Neural progenitor cell (in vitro differentiated cells): ENCODE measurements around the gene SCN2B. TPM values are rescaled to one million over a fixed set of nuclear protein-coding genes. Genes with fewer than 3 reads are reported as not detected.

ENCODE experiments used
- DNase-seq: peaks from one replicate; pipeline ENCODE4 v3.0.0-alpha.2; 2016; ENCODE audit warnings: low spot score
- H2AFZ ChIP-seq: fragments of 200-600 bp; sonication (generic); replicated peaks from 2 replicates; pipeline ENCODE4 v1.6.1; 2016; ENCODE audit warnings: antibody characterized with exemption
- H3F3A ChIP-seq: fragments of 200-600 bp; sonication (generic); 2 replicates; pipeline ENCODE4 v1.6.1; 2016; ENCODE audit warnings: antibody characterized with exemption, low read depth
- H3K27ac ChIP-seq: fragments of 200-600 bp; sonication (generic); 2 replicates; pipeline ENCODE4 v1.5.1; 2016; ENCODE audit warnings: mild to moderate bottlenecking
- H3K27me3 ChIP-seq: fragments of 200-600 bp; sonication (generic); 2 replicates; pipeline ENCODE4 v1.6.1; 2016; ENCODE audit warnings: mild to moderate bottlenecking, moderate library complexity
- H3K36me3 ChIP-seq: fragments of 200-600 bp; sonication (generic); 2 replicates; pipeline ENCODE4 v1.5.1; 2016
- H3K4me1 ChIP-seq: fragments of 200-600 bp; sonication (generic); 2 replicates; pipeline ENCODE4 v1.6.1; 2016; ENCODE audit warnings: mixed run types
- H3K4me2 ChIP-seq: fragments of 200-600 bp; sonication (generic); 2 replicates; pipeline ENCODE4 v1.6.1; 2016
- H3K4me3 ChIP-seq: fragments of 200-600 bp; sonication (generic); 2 replicates; pipeline ENCODE4 v1.5.1; 2016
- H3K79me2 ChIP-seq: fragments of 200-600 bp; sonication (generic); 2 replicates; pipeline ENCODE4 v1.6.1; 2016; ENCODE audit warnings: low read depth
- H3K9ac ChIP-seq: fragments of 200-600 bp; sonication (generic); 2 replicates; pipeline ENCODE4 v1.6.1; 2016
- H3K9me3 ChIP-seq: fragments of 200-600 bp; sonication (generic); 2 replicates; pipeline ENCODE4 v1.5.1; 2016; ENCODE audit warnings: low read depth
- H4K20me1 ChIP-seq: fragments of 200-600 bp; sonication (generic); 2 replicates; pipeline ENCODE4 v1.6.1; 2016; ENCODE audit warnings: low read depth
- H3K27ac Mint-ChIP-seq: 3 replicates; pipeline ENCODE4 v1.8.0; 2021; ENCODE audit warnings: mixed read lengths
- H3K27me3 Mint-ChIP-seq: 2 replicates; pipeline ENCODE4 v1.8.0; 2022; ENCODE audit warnings: low read depth, mild to moderate bottlenecking, inconsistent platforms, moderate library complexity, mixed read lengths; ENCODE audit not compliant: insufficient read depth
- H3K36me3 Mint-ChIP-seq: 3 replicates; pipeline ENCODE4 v1.8.0; 2021; ENCODE audit warnings: mixed read lengths
- H3K4me1 Mint-ChIP-seq: 3 replicates; pipeline ENCODE4 v1.8.0; 2021; ENCODE audit warnings: mixed read lengths
- H3K4me3 Mint-ChIP-seq: 3 replicates; pipeline ENCODE4 v1.8.0; 2021; ENCODE audit warnings: mild to moderate bottlenecking, moderate library complexity, mixed read lengths
- H3K9me3 Mint-ChIP-seq: 3 replicates; pipeline ENCODE4 v1.8.0; 2020; ENCODE audit warnings: mixed read lengths
- CTCF ChIP-seq: fragments of 200-600 bp; sonication (generic); IDR thresholded peaks from 2 replicates; pipeline ENCODE4 v1.5.1; 2017; ENCODE audit warnings: antibody characterized with exemption, mild to moderate bottlenecking
- EZH2 ChIP-seq: fragments of 200-600 bp; sonication (generic); IDR thresholded peaks from 2 replicates; pipeline ENCODE4 v1.6.1; 2017; ENCODE audit warnings: antibody characterized with exemption, mild to moderate bottlenecking, moderate library complexity
- EZH2phosphoT487 ChIP-seq: fragments of 200-600 bp; sonication (generic); IDR thresholded peaks from 2 replicates; pipeline ENCODE4 v1.6.1; 2017; ENCODE audit warnings: antibody characterized with exemption
- total RNA-seq: library from RNA; depleted of rRNA; stranded (reverse); fragments of >200 nt; gene quantifications from 2 replicates; pipeline ENCODE4 v1.2.3, GENCODE V29; 2015; ENCODE audit warnings: low replicate concordance

Gene SCN2B
- total RNA-seq, 1 donor from 2014 or later = 0.15 TPM

- peak; percentile 93 for DNase-seq
- Mint-ChIP-seq H3K36me3 (no peaks in the 10 kb centered on the region), H3K4me3 (peak within 1 kb of the TSS; percentile 83), H3K4me1 (peaks cover 24% of the 10 kb centered on the region), H3K9me3 (peaks cover 2% of the 10 kb centered on the region), H3K27me3 (peaks cover 86% of the 10 kb centered on the region), H3K27ac (no peak within 1 kb of the TSS)
- H3K4me2 ChIP-seq = peak within 1 kb of the TSS; percentile 99
- peak within 1 kb of the TSS; percentile 83 for H3K4me3 ChIP-seq
- no peak within 1 kb of the TSS for H3K9ac ChIP-seq
- H3F3A ChIP-seq = peaks cover 29% of the 10 kb centered on the region
- H3K36me3 ChIP-seq = no peaks in the 10 kb centered on the region
- peak within 1 kb of the TSS; percentile 98 for H2AFZ ChIP-seq
- H4K20me1 ChIP-seq = no peaks in the 10 kb centered on the region
- H3K27ac ChIP-seq = no peak within 1 kb of the TSS
- TF ChIP-seq CTCF (no peak), EZH2 (peak; percentile 74), EZH2phosphoT487 (peak; percentile 66)
- H3K27me3 ChIP-seq = peaks cover 100% of the 10 kb centered on the region
- H3K4me1 ChIP-seq = peaks cover 44% of the 10 kb centered on the region
- H3K79me2 ChIP-seq = no peaks in the 10 kb centered on the region
- H3K9me3 ChIP-seq = no peaks in the 10 kb centered on the region
These were observed 23.6 kb downstream of the SCN2B start, which contains the start of gene SCN4B for GRCh38 chr11:118152552-118153471. Gene SCN4B, minus strand, starts transcription at chr11:118152823. Its CDS starts 150 bp downstream, at chr11:118152673.

- no peaks in the 10 kb centered on the region for H3K9me3 ChIP-seq
- H3K79me2 ChIP-seq = no peaks in the 10 kb centered on the region
- peak overlapping the region; percentile 99 for H3K4me2 ChIP-seq
- H3F3A ChIP-seq = peaks cover 27% of the 10 kb centered on the region
- peaks cover 2% of the 10 kb centered on the region for H3K9me3 Mint-ChIP-seq
- H3K36me3 Mint-ChIP-seq = no peaks in the 10 kb centered on the region
- H4K20me1 ChIP-seq = no peaks in the 10 kb centered on the region
- H3K27me3 ChIP-seq = peaks cover 100% of the 10 kb centered on the region
- H3K27ac Mint-ChIP-seq = no peak overlapping the region
- no peak for DNase-seq
- H3K36me3 ChIP-seq = no peaks in the 10 kb centered on the region
- TF ChIP-seq EZH2 (no peak), CTCF (no peak), EZH2phosphoT487 (no peak)
- peaks cover 84% of the 10 kb centered on the region for H3K27me3 Mint-ChIP-seq
- peaks cover 37% of the 10 kb centered on the region for H3K4me1 ChIP-seq
- peaks cover 26% of the 10 kb centered on the region for H3K4me1 Mint-ChIP-seq
- H3K9ac ChIP-seq = no peak overlapping the region
- peak overlapping the region; percentile 98 for H2AFZ ChIP-seq
- no peak overlapping the region for H3K27ac ChIP-seq
- H3K4me3 ChIP-seq = peak overlapping the region; percentile 83
- H3K4me3 Mint-ChIP-seq = peak overlapping the region; percentile 82
These were observed 24.4 kb downstream of the SCN2B start for GRCh38 chr11:118152020-118152551.

- Mint-ChIP-seq H3K9me3 (peaks cover 2% of the 10 kb centered on the region), H3K27me3 (peaks cover 83% of the 10 kb centered on the region), H3K36me3 (no peaks in the 10 kb centered on the region)
These were observed 25.0 kb downstream of the SCN2B start for GRCh38 chr11:118151431-118151830.

More at GRCh38 chr11:118151431-118151830, 25.0 kb downstream of the SCN2B start:
- Histone ChIP-seq H3K27me3 (peaks cover 100% of the 10 kb centered on the region), H3F3A (peaks cover 27% of the 10 kb centered on the region), H3K27ac (no peak overlapping the region), H4K20me1 (no peaks in the 10 kb centered on the region), H3K9me3 (no peaks in the 10 kb centered on the region), H2AFZ (no peak overlapping the region), H3K79me2 (no peaks in the 10 kb centered on the region), H3K4me2 (peak overlapping the region; percentile 99), H3K9ac (no peak overlapping the region), H3K4me3 (no peak overlapping the region), H3K4me1 (peaks cover 31% of the 10 kb centered on the region), H3K36me3 (no peaks in the 10 kb centered on the region)
- Mint-ChIP-seq H3K4me3 (peak overlapping the region; percentile 36), H3K4me1 (peaks cover 21% of the 10 kb centered on the region), H3K27ac (no peak overlapping the region)
- TF ChIP-seq EZH2 (no peak), EZH2phosphoT487 (no peak)
- DNase-seq = no peak
